ENCODE results near the gene EAF2.
A peak's percentile ranks its signal among the peaks of the same experiment; 100 is the strongest.

The EAF2 gene

GRCh38 chr3:121834671-121835464, at the start of gene EAF2, which contains the start of gene IQCB1:
Gene EAF2 (plus strand): TSS chr3:121835209. CDS start chr3:121835286, 77 bp downstream.
Gene IQCB1 (minus strand): TSS chr3:121835060. CDS start chr3:121828960, 6,100 bp downstream.
- in situ Hi-C loops (cut with HindIII; ENCODE audit: low sequenced_read_pairs): no loop called here
- peak within 1 kb of the TSS; percentile 86 for H3K4me3 ChIP-seq (ENCODE audit: low read depth, low read length)
- peak; percentile 83 for DNase-seq (ENCODE audit: low read depth)
- TF ChIP-seq, protein P1, sequence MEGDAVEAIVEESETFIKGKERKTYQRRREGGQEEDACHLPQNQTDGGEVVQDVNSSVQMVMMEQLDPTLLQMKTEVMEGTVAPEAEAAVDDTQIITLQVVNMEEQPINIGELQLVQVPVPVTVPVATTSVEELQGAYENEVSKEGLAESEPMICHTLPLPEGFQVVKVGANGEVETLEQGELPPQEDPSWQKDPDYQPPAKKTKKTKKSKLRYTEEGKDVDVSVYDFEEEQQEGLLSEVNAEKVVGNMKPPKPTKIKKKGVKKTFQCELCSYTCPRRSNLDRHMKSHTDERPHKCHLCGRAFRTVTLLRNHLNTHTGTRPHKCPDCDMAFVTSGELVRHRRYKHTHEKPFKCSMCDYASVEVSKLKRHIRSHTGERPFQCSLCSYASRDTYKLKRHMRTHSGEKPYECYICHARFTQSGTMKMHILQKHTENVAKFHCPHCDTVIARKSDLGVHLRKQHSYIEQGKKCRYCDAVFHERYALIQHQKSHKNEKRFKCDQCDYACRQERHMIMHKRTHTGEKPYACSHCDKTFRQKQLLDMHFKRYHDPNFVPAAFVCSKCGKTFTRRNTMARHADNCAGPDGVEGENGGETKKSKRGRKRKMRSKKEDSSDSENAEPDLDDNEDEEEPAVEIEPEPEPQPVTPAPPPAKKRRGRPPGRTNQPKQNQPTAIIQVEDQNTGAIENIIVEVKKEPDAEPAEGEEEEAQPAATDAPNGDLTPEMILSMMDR (IDR thresholded peaks at IDR 0.05; ENCODE audit: low read depth, low read length, missing control alignments): no peak

DNA sequence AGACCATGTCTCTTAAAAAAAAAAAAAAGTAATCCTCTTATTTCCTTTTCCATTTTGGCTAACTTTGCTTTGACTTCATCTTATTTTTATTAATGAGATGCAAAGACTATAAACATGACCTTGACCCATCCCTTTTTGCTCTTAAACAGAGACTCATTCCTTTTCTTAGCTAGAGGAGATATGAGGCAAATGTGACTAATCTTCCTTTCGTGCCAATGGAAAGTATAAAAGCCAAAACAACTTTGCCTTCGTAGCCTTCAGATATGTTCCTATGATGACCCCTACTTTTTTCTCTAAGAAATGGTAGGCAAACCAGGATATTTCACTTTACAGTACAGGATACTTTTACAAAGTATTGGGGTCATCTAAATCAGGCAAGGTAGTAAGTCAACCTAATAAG, 48.5 kb upstream of the EAF2 start:
- DNase-seq (ENCODE audit: low read depth): no peak
- in situ Hi-C loops (cut with HindIII; ENCODE audit: low sequenced_read_pairs): no loop called here
- TF ChIP-seq, protein P1 (IDR thresholded peaks at IDR 0.05; ENCODE audit: low read depth, low read length, missing control alignments): no peak
- no peak overlapping the region for H3K4me3 ChIP-seq (ENCODE audit: low read depth, low read length)

GRCh38 chr3:121793078-121793477, 41.9 kb upstream of the EAF2 start:
- TF ChIP-seq, protein P1 (IDR thresholded peaks at IDR 0.05; ENCODE audit: low read depth, low read length, missing control alignments): no peak
- in situ Hi-C loops (cut with HindIII; ENCODE audit: low sequenced_read_pairs): no loop called here
- no peak for DNase-seq (ENCODE audit: low read depth)
- no peak overlapping the region for H3K4me3 ChIP-seq (ENCODE audit: low read depth, low read length)

GRCh38 chr3:121794264-121794983, 40.6 kb upstream of the EAF2 start:
- TF ChIP-seq, protein P1 (IDR thresholded peaks at IDR 0.05; ENCODE audit: low read depth, low read length, missing control alignments): no peak
- in situ Hi-C loops (cut with HindIII; ENCODE audit: low sequenced_read_pairs): no loop called here
- DNase-seq (ENCODE audit: low read depth): no peak
- H3K4me3 ChIP-seq (ENCODE audit: low read depth, low read length): no peak overlapping the region

GRCh38 chr3:121796970-121797369, 38.0 kb upstream of the EAF2 start:
- TF ChIP-seq, protein P1 (IDR thresholded peaks at IDR 0.05; ENCODE audit: low read depth, low read length, missing control alignments): no peak
- in situ Hi-C loops (cut with HindIII; ENCODE audit: low sequenced_read_pairs): no loop called here
- no peak for DNase-seq (ENCODE audit: low read depth)
- H3K4me3 ChIP-seq (ENCODE audit: low read depth, low read length): no peak overlapping the region

GRCh38 chr3:121800906-121801305, 34.1 kb upstream of the EAF2 start:
- H3K4me3 ChIP-seq (ENCODE audit: low read depth, low read length): no peak overlapping the region
- DNase-seq (ENCODE audit: low read depth): no peak
- TF ChIP-seq, protein P1 (IDR thresholded peaks at IDR 0.05; ENCODE audit: low read depth, low read length, missing control alignments): no peak
- in situ Hi-C loops (cut with HindIII; ENCODE audit: low sequenced_read_pairs): no loop called here
